ENCODE data around the gene BCAS3. TPM values are rescaled to one million over a fixed set of nuclear protein-coding genes. Genes with fewer than 3 reads are reported as not detected.

The BCAS3 gene
- total RNA-seq, 2 donors from 2014 or later = 28.0 to 37.7 TPM

- no peaks in the 10 kb centered on the region for H3K27me3 ChIP-seq (ENCODE audit: control insufficient read depth, insufficient read depth, low read length, poor library complexity, severe bottlenecking)
- H3K4me1 ChIP-seq (ENCODE audit: control insufficient read depth, insufficient read depth, low read length) = no peaks in the 10 kb centered on the region
- H3K9me3 Mint-ChIP-seq = no peaks in the 10 kb centered on the region
- H3K4me3 ChIP-seq (ENCODE audit: low read length) = no peak overlapping the region
- no peaks in the 10 kb centered on the region for H3K36me3 ChIP-seq (ENCODE audit: control insufficient read depth, insufficient read depth, low read length)
- peaks cover 22% of the 10 kb centered on the region for H3K27me3 Mint-ChIP-seq (ENCODE audit: insufficient read depth)
- 91 to 92% methylated on average over 8 to 11 of the region's 11 CpGs for WGBS, 2 experiments (ENCODE audit: insufficient coverage in 1 of 2, insufficient read length in 1 of 2)
- H3K9ac ChIP-seq (ENCODE audit: extremely low read depth, low read length, poor library complexity, severe bottlenecking) = no peak overlapping the region
- no peak overlapping the region for H3K27ac Mint-ChIP-seq
- no peaks in the 10 kb centered on the region for H3K36me3 Mint-ChIP-seq (ENCODE audit: low read depth)
- peaks cover 2% of the 10 kb centered on the region for H3K4me1 Mint-ChIP-seq
- DNase-seq = no peak
- TF ChIP-seq CTCF (conservative IDR thresholded peaks at IDR 0.05) = no peak
- H3K4me3 Mint-ChIP-seq = no peak overlapping the region
- H3K9me3 ChIP-seq (ENCODE audit: control insufficient read depth, low read length) = no peaks in the 10 kb centered on the region
- H3K27ac ChIP-seq (ENCODE audit: low read depth, low read length) = no peak overlapping the region
Observed at GRCh38 chr17:61330174-61331150, 652.8 kb downstream of the BCAS3 start.

- H3K9me3 ChIP-seq (ENCODE audit: control insufficient read depth, low read length) = no peaks in the 10 kb centered on the region
- Mint-ChIP-seq H3K36me3 (ENCODE audit: low read depth) (no peaks in the 10 kb centered on the region), H3K27me3 (ENCODE audit: insufficient read depth) (peaks cover 22% of the 10 kb centered on the region), H3K4me3 (no peak overlapping the region), H3K27ac (no peak overlapping the region), H3K4me1 (peaks cover 4% of the 10 kb centered on the region), H3K9me3 (no peaks in the 10 kb centered on the region)
- H3K4me1 ChIP-seq (ENCODE audit: control insufficient read depth, insufficient read depth, low read length) = peaks cover 3% of the 10 kb centered on the region
- no peak for DNase-seq
- H3K36me3 ChIP-seq (ENCODE audit: control insufficient read depth, insufficient read depth, low read length) = no peaks in the 10 kb centered on the region
- no peak overlapping the region for H3K9ac ChIP-seq (ENCODE audit: extremely low read depth, low read length, poor library complexity, severe bottlenecking)
- WGBS, 2 experiments (ENCODE audit: insufficient coverage in 1 of 2, insufficient read length in 1 of 2) = 60 to 91% methylated on average over 1 to 2 of the region's 2 CpGs
- H3K4me3 ChIP-seq (ENCODE audit: low read length) = no peak overlapping the region
- H3K27ac ChIP-seq (ENCODE audit: low read depth, low read length) = no peak overlapping the region
- TF ChIP-seq CTCF (conservative IDR thresholded peaks at IDR 0.05) = no peak
- no peaks in the 10 kb centered on the region for H3K27me3 ChIP-seq (ENCODE audit: control insufficient read depth, insufficient read depth, low read length, poor library complexity, severe bottlenecking)
Observed at GRCh38 chr17:61331178-61331577, 653.5 kb downstream of the BCAS3 start.

GRCh38 chr17:61331886-61332285 is 654.2 kb downstream of the BCAS3 start:
- DNase-seq = no peak
- Histone ChIP-seq H3K27ac (ENCODE audit: low read depth, low read length) (no peak overlapping the region), H3K4me3 (ENCODE audit: low read length) (no peak overlapping the region), H3K9me3 (ENCODE audit: control insufficient read depth, low read length) (no peaks in the 10 kb centered on the region), H3K9ac (ENCODE audit: extremely low read depth, low read length, poor library complexity, severe bottlenecking) (no peak overlapping the region), H3K36me3 (ENCODE audit: control insufficient read depth, insufficient read depth, low read length) (no peaks in the 10 kb centered on the region), H3K27me3 (ENCODE audit: control insufficient read depth, insufficient read depth, low read length, poor library complexity, severe bottlenecking) (no peaks in the 10 kb centered on the region), H3K4me1 (ENCODE audit: control insufficient read depth, insufficient read depth, low read length) (peaks cover 3% of the 10 kb centered on the region)
- Mint-ChIP-seq H3K4me1 (peaks cover 7% of the 10 kb centered on the region), H3K36me3 (ENCODE audit: low read depth) (no peaks in the 10 kb centered on the region), H3K4me3 (no peak overlapping the region), H3K27ac (no peak overlapping the region), H3K27me3 (ENCODE audit: insufficient read depth) (peaks cover 27% of the 10 kb centered on the region), H3K9me3 (no peaks in the 10 kb centered on the region)
- 90 to 95% methylated on average over 8 to 9 of the region's 9 CpGs for WGBS, 2 experiments (ENCODE audit: insufficient coverage in 1 of 2, insufficient read length in 1 of 2)
- no peak for TF ChIP-seq CTCF (conservative IDR thresholded peaks at IDR 0.05)
